ENCODE data around the gene TDRD6. TPM values are rescaled to one million over a fixed set of nuclear protein-coding genes. Genes with fewer than 3 reads are reported as not detected.

The TDRD6 gene
- total and polyA plus RNA-seq, 2 donors (not counting 3 experiments of a cell fraction or from before 2014, with no cell fraction given), result under 0.01 TPM; not detected in 1

- Histone ChIP-seq H3K9me1 (replicated peaks; ENCODE audit: control insufficient read depth, extremely low read depth, insufficient read depth, low read length) (no peaks in the 10 kb centered on the region), H3K4me1 (ENCODE audit: control insufficient read depth, extremely low read depth, insufficient read depth, low read length) (no peaks in the 10 kb centered on the region), H3K4me2 (ENCODE audit: insufficient read depth, low read length) (no peak overlapping the region), H3K79me2 (ENCODE audit: control insufficient read depth, insufficient read depth, low read length) (no peaks in the 10 kb centered on the region), H3K9me3 (replicated peaks; ENCODE audit: control insufficient read depth, insufficient read depth, low read length) (no peaks in the 10 kb centered on the region), H3K27me3 (ENCODE audit: control insufficient read depth in 2 of 2, insufficient read depth in 2 of 2, low read length in 2 of 2) (peaks cover 0 to 8% of the 10 kb centered on the region in 2 experiments), H3K4me3 (replicated peaks in 1 of 3; ENCODE audit: insufficient read depth in 1 of 3, low read depth in 1 of 3, low read length in 3 of 3) (no peak overlapping the region), H3K36me3 (ENCODE audit: control insufficient read depth in 2 of 2, extremely low read depth in 1 of 2, insufficient read depth in 2 of 2, low read length in 2 of 2) (no peaks in the 10 kb centered on the region), H2AFZ (ENCODE audit: low read depth, low read length) (no peak overlapping the region), H3K9ac (replicated peaks; ENCODE audit: extremely low read depth, insufficient read depth, low read length) (no peak overlapping the region), H4K20me1 (replicated peaks; ENCODE audit: control insufficient read depth, extremely low read depth, insufficient read depth, low read length) (no peaks in the 10 kb centered on the region), H3K27ac (ENCODE audit: insufficient read depth, low read depth, low read length) (no peak overlapping the region)
- FAIRE-seq (no peak), DNase-seq (ENCODE audit: low read depth, low spot score) (no peak)
- POLR2A ChIA-PET, result no interaction called here
- no TSS peak for BruUV-seq (replicated peaks)
- CTCF ChIA-PET, result no interaction called here
- TF ChIP-seq EZH2 (IDR thresholded peaks at IDR 0.05; ENCODE audit: borderline replicate concordance, low read depth, low read length, severe bottlenecking), result no peak
- no peak for TF ChIP-seq GATA2 (IDR thresholded peaks at IDR 0.05; ENCODE audit: insufficient read depth, insufficient read length, low read depth, low read length)
- TF ChIP-seq POLR2AphosphoS5 (IDR thresholded peaks at IDR 0.05; ENCODE audit: insufficient read depth, low read depth, low read length), result no peak
- TF ChIP-seq CTCF (IDR thresholded peaks at IDR 0.05; ENCODE audit: extremely low read depth in 1 of 2, insufficient read depth in 1 of 2, low read depth in 1 of 2, low read length in 2 of 2), result no peak
- TF ChIP-seq MYC (IDR thresholded peaks at IDR 0.05; ENCODE audit: low read depth, low read length), result no peak
- no peak for TF ChIP-seq FOS (IDR thresholded peaks at IDR 0.05; ENCODE audit: borderline replicate concordance, insufficient read depth, low read length)
- TF ChIP-seq MAX (IDR thresholded peaks at IDR 0.05; ENCODE audit: insufficient read depth, insufficient read length), result no peak
- no peak for TF ChIP-seq POLR2A (IDR thresholded peaks at IDR 0.05; ENCODE audit: low read depth, low read length)
- TF ChIP-seq JUN (IDR thresholded peaks at IDR 0.05; ENCODE audit: borderline replicate concordance, insufficient read depth, insufficient read length, low read depth), result no peak
- dilution Hi-C loops (cut with MboI; ENCODE audit: extremely low pct_ligation_motif_present, low sequenced_read_pairs) (no loop called here), intact Hi-C loops (cut with micrococcal nuclease) (no loop called here)
Observed at GRCh38 chr6:46741910-46742309, 54.2 kb downstream of the TDRD6 start.

All from endothelial cell of umbilical vein (primary cell).